Breast epithelium (tissue), 3 donors: Measurements from ENCODE around the gene ZNF618.

Source experiments
- CTCF ChIP-seq, 3 donors: fragments of 450-650 bp; IDR thresholded peaks; one replicate each; pipeline ENCODE4 v1.5.1; 2016 to 2017; ENCODE audit warnings: antibody characterized with exemption in 3 of 3, mild to moderate bottlenecking in 3 of 3, moderate library complexity in 3 of 3
- POLR2A ChIP-seq: fragments of 450-650 bp; IDR thresholded peaks from one replicate; pipeline ENCODE4 v1.6.1; 2016; ENCODE audit warnings: antibody characterized with exemption, mild to moderate bottlenecking, moderate library complexity
- POLR2AphosphoS5 ChIP-seq, 3 donors: sonication (generic); formaldehyde crosslinking; IDR thresholded peaks; one replicate each; pipeline ENCODE4 v1.6.1; 2017; ENCODE audit warnings: antibody characterized with exemption in 3 of 3

GRCh38 chr9:113986931-113987330, 110.8 kb downstream of the ZNF618 start:
- TF ChIP-seq POLR2A = no peak
- no peak for TF ChIP-seq POLR2AphosphoS5 (IDR thresholded peaks at IDR 0.05)
- no peak for TF ChIP-seq CTCF (IDR thresholded peaks at IDR 0.05)
